HepG2 (cell line): Measurements from ENCODE around the gene ANAPC5. TPM values are rescaled to one million over a fixed set of nuclear protein-coding genes. Genes with fewer than 3 reads are reported as not detected.

Experiments
- ATAC-seq: fragments of 200-7000 bp; cut with Tn5 transposase; 3 replicates; pipeline ENCODE4 v1.9.1; 2020; ENCODE audit warnings: mild to moderate bottlenecking, moderate library complexity
- BruUV-seq: library from RNA; stranded (reverse); fragments of 400-500 nt; replicated peaks from 2 replicates; lab custom pipeline; 2021; lab: Mats Ljungman, UMichigan
- CTCF ChIA-PET: fragments of 300-600 bp; formaldehyde crosslinking; extraction: SDS; loops from one replicate; lab custom pipeline; 2021; ENCODE audit warnings: low total read pairs, inconsistent platforms, low intra/inter-chr PET ratio; lab: Yijun Ruan, JAX
- POLR2A ChIA-PET: fragments of 350-600 bp; sonication (Branson Sonifier 250); formaldehyde crosslinking; loops from one replicate; lab custom pipeline; 2020; ENCODE audit warnings: antibody characterized with exemption, inconsistent platforms; lab: Yijun Ruan, JAX
- DNase-seq: peaks from one replicate; pipeline ENCODE4 v3.0.0-alpha.2; 2015; ENCODE audit warnings: low spot score
- FAIRE-seq: peaks from 3 replicates; lab custom pipeline; 2011; peaks lifted over from hg19 to GRCh38; lab: Jason Lieb, UNC
- H2AFZ ChIP-seq: one replicate; pipeline ENCODE4 v1.6.1; 2011; ENCODE audit warnings: low read length, inconsistent platforms
- H3K27ac ChIP-seq: fragments of 300-600 bp; 3 replicates; pipeline ENCODE4 v1.8.0; 2011; ENCODE audit warnings: mixed run types, mild to moderate bottlenecking, mixed read lengths, low read length, inconsistent platforms; ENCODE audit not compliant: insufficient read depth; ENCODE audit errors: extremely low read length
- H3K27me3 ChIP-seq, 2 experiments: fragments of 200-600 bp in 1 of 2; 2 replicates in 1 of 2; 3 replicates in 1 of 2; pipeline versions ENCODE4 v1.6.0 to v1.8.0; 2011; ENCODE audit warnings: low read length in 2 of 2, mild to moderate bottlenecking in 2 of 2, moderate library complexity in 2 of 2, inconsistent platforms in 1 of 2; ENCODE audit not compliant: insufficient read depth in 2 of 2, control insufficient read depth in 1 of 2
- H3K36me3 ChIP-seq, 2 experiments: fragments of 200-600 bp in 1 of 2; replicated peaks in 1 of 2; 2 replicates in 1 of 2; 3 replicates in 1 of 2; pipeline versions ENCODE4 v1.5.1 to v1.8.0; 2011; ENCODE audit warnings: low read length in 2 of 2, inconsistent platforms in 1 of 2; ENCODE audit not compliant: insufficient read depth in 2 of 2, control insufficient read depth in 1 of 2
- H3K4me1 ChIP-seq: 2 replicates; pipeline ENCODE4 v1.5.1; 2012; ENCODE audit warnings: low read length, inconsistent platforms; ENCODE audit not compliant: insufficient read depth
- H3K4me2 ChIP-seq: 2 replicates; pipeline ENCODE4 v1.6.0; 2011; ENCODE audit warnings: low read depth, low read length, inconsistent platforms
- H3K4me3 ChIP-seq, 3 experiments: fragments of 200-600 bp in 1 of 3; sonication (generic), shearing (Covaris generic) in 1 of 3; replicated peaks in 1 of 3; 2 replicates each; pipeline ENCODE4 v1.5.1; 2011 to 2016; ENCODE audit warnings: low read length in 3 of 3, inconsistent platforms in 2 of 3, low read depth in 2 of 3, mild to moderate bottlenecking in 2 of 3, control low read depth in 1 of 3, mixed read lengths in 1 of 3; ENCODE audit not compliant: insufficient read depth in 1 of 3
- H3K79me2 ChIP-seq: one replicate; pipeline ENCODE4 v1.6.1; 2011; ENCODE audit warnings: low read length, inconsistent platforms; ENCODE audit not compliant: insufficient read depth
- H3K9ac ChIP-seq: 2 replicates; pipeline ENCODE4 v1.6.0; 2011; ENCODE audit warnings: mild to moderate bottlenecking, low read depth, low read length, inconsistent platforms; ENCODE audit not compliant: insufficient read depth
- H3K9me3 ChIP-seq: 2 replicates; pipeline ENCODE4 v1.5.1; 2012; ENCODE audit warnings: mild to moderate bottlenecking, low read length
- H4K20me1 ChIP-seq: 2 replicates; pipeline ENCODE4 v1.6.0; 2011; ENCODE audit warnings: inconsistent platforms, mild to moderate bottlenecking, low read length, moderate library complexity; ENCODE audit not compliant: insufficient read depth
- BCL6 ChIP-seq: IDR thresholded peaks from 2 replicates; pipeline ENCODE4 v1.6.1; 2016; ENCODE audit warnings: missing genetic modification reagents, missing compliant biosample characterization
- SMARCE1 ChIP-seq: fragments of 450-650 bp; IDR thresholded peaks from 2 replicates; pipeline ENCODE4 v1.6.1; 2017; ENCODE audit warnings: borderline replicate concordance
- ZNF317 ChIP-seq: sonication (generic); formaldehyde crosslinking; IDR thresholded peaks from 2 replicates; pipeline ENCODE4 v1.5.0; 2020; ENCODE audit warnings: mild to moderate bottlenecking, missing genetic modification reagents
- ZNF629 ChIP-seq: sonication (generic); formaldehyde crosslinking; conservative IDR thresholded peaks from 2 replicates; pipeline ENCODE4 v1.5.0; 2020; ENCODE audit warnings: missing genetic modification reagents
- ZNF703 ChIP-seq: sonication (generic); formaldehyde crosslinking; IDR thresholded peaks from 2 replicates; pipeline ENCODE4 v1.5.1; 2020; ENCODE audit warnings: missing genetic modification reagents, mild to moderate bottlenecking, moderate library complexity, borderline replicate concordance
- WGBS: methylation state at CpG from one replicate; pipeline ENCODE4 v1.1.6; 2017; ENCODE audit warnings: low lambda C conversion rate; 5-methylcytosine and 5-hydroxymethylcytosine counted together
- in situ Hi-C: cut with HindIII; loops from 2 replicates; pipeline ENCODE4 v1.10.0; 2017; ENCODE audit warnings: low pct_unique_long_range_greater_than_20kb; ENCODE audit not compliant: extremely low pct_ligation_motif_present
- intact Hi-C: fragments of 100-400 bp; cut with micrococcal nuclease; formaldehyde crosslinking; loops from one replicate; pipeline ENCODE4 v1.10.0; 2022; ENCODE audit not compliant: unreplicated experiment
- polyA plus RNA-seq, 8 experiments: library from polyadenylated mRNA; depleted of rRNA in 3 of 8; stranded (reverse) in 7 of 8; unstranded in 1 of 8; fragments of >200 nt; fragmentation: Illumina TruSeq in 4 of 8; extraction: Trizol in 4 of 8; gene quantifications; 2 replicates each; pipeline versions ENCODE4 v1.2.1 to v1.2.3, GENCODE V29; 2011 to 2016; ENCODE audit warnings: low read depth in 4 of 8, missing spikeins in 1 of 8, mixed read lengths in 1 of 8; ENCODE audit not compliant: insufficient read depth in 1 of 8
- total RNA-seq, 5 experiments: library from RNA; depleted of rRNA; stranded (reverse); fragments of >200 nt; fragmentation: Illumina TruSeq; extraction: Trizol; gene quantifications; 2 replicates each; pipeline ENCODE4 v1.2.3, GENCODE V29; 2016; ENCODE audit warnings: low read depth in 1 of 5
- TF ChIP-seq, protein P1 (sequence below), 2 experiments: sonication (generic) in 1 of 2; formaldehyde crosslinking in 1 of 2; IDR thresholded peaks; 2 replicates each; pipeline versions ENCODE4 v1.4.0 to v1.6.1; 2016 to 2020; ENCODE audit warnings: borderline replicate concordance in 1 of 2, low read depth in 1 of 2, mild to moderate bottlenecking in 1 of 2, missing genetic modification reagents in 1 of 2
- TF ChIP-seq, protein P2 (sequence below): sonication (generic); IDR thresholded peaks from 2 replicates; pipeline ENCODE4 v1.6.1; 2016; ENCODE audit warnings: low read depth, borderline replicate concordance

ANAPC5 gene
- total and polyA plus RNA-seq, 2 of the 13 experiments (the other 11 are each of a cell fraction or from before 2014, with no cell fraction given): 146 to 161 TPM

DNA sequence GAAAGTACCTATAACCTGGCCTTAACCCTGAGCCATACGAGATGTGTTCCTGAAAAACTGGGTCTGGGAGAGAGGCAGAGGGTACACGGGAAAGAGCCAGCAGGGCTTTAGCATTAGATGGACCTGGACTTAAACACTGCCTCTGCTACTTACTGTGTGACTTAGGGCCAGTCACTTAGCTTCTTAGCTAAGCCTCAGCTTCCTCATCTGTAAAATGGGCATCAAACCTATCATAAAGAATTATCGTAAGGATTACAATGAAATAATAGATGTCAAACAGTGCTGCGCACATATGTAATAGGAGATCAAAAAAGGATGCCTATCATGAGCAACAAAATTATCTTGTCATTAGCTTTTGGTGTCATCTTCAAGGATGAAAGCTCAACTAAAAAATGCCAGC is 23.6 kb downstream of the ANAPC5 start:
- intact Hi-C loops: no loop called here
- Histone ChIP-seq H3K9me3 (no peaks in the 10 kb centered on the region), H4K20me1 (no peaks in the 10 kb centered on the region), H3K9ac (no peak overlapping the region), H2AFZ (no peak overlapping the region), H3K27me3 (no peaks in the 10 kb centered on the region), H3K79me2 (no peaks in the 10 kb centered on the region), H3K4me2 (no peak overlapping the region), H3K27ac (no peak overlapping the region), H3K4me3 (no peak overlapping the region), H3K36me3 (peaks cover 35 to 84% of the 10 kb centered on the region in 2 experiments), H3K4me1 (no peaks in the 10 kb centered on the region)
- CTCF ChIA-PET: no interaction called here
- POLR2A ChIA-PET: no interaction called here
- WGBS: 96% methylated on average over 4 of the region's 4 CpGs
- TF ChIP-seq ZNF317 (CRISPR knock-in tag) (no peak), SMARCE1 (no peak), ZNF629 (peak; percentile 89)
- BruUV-seq: no TSS peak
- ATAC-seq (no peak), DNase-seq (no peak), FAIRE-seq (no peak)
- in situ Hi-C loops: no loop called here

DNA sequence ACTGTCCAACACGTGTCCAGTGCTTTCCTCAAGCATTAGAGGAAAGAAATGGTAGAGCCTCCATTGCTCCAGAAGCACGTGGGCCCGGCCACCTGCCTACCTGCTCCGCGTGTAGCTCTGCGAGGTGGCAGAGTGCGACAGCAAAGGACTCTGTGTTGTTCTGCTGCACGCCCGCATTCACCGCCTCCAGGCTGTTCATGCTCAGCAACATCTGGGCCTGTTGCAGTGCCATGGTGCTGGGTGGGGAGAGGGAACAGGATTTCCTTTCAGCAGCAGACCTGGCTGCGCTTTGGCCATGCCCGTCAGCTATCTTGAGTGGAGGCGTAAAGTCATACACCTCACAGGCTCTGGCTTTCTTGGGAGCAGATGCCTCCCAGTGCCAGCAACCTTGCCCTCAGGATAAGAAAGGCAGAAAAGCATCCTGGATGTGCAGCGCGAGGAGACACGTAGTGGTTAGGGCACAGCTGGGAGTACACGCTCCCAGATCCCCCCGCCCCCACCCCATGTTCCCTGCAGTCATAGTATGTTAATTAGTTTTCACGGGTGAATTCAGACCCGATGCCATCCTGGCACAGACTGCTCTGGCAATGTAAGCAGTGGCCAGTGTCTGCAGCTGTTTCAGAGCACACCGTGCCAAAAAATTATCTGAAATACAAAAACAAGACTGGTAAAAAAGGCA is 25.1 kb downstream of the ANAPC5 start:
- POLR2A ChIA-PET: no interaction called here
- H3K9me3 ChIP-seq: no peaks in the 10 kb centered on the region
- H3K9ac ChIP-seq: no peak overlapping the region
- no peaks in the 10 kb centered on the region for H3K27me3 ChIP-seq
- no peak overlapping the region for H3K27ac ChIP-seq
- ATAC-seq (no peak), FAIRE-seq (no peak), DNase-seq (no peak)
- in situ Hi-C loops (no loop called here), intact Hi-C loops (no loop called here)
- H3K4me2 ChIP-seq: no peak overlapping the region
- no TSS peak for BruUV-seq
- no peak overlapping the region for H3K4me3 ChIP-seq
- no peaks in the 10 kb centered on the region for H4K20me1 ChIP-seq
- H3K4me1 ChIP-seq: no peaks in the 10 kb centered on the region
- no peaks in the 10 kb centered on the region for H3K79me2 ChIP-seq
- H3K36me3 ChIP-seq: peaks cover 33 to 85% of the 10 kb centered on the region in 2 experiments
- no peak overlapping the region for H2AFZ ChIP-seq
- CTCF ChIA-PET: no interaction called here
- 97% methylated on average over 17 of the region's 21 CpGs for WGBS
- TF ChIP-seq, protein P1, sequence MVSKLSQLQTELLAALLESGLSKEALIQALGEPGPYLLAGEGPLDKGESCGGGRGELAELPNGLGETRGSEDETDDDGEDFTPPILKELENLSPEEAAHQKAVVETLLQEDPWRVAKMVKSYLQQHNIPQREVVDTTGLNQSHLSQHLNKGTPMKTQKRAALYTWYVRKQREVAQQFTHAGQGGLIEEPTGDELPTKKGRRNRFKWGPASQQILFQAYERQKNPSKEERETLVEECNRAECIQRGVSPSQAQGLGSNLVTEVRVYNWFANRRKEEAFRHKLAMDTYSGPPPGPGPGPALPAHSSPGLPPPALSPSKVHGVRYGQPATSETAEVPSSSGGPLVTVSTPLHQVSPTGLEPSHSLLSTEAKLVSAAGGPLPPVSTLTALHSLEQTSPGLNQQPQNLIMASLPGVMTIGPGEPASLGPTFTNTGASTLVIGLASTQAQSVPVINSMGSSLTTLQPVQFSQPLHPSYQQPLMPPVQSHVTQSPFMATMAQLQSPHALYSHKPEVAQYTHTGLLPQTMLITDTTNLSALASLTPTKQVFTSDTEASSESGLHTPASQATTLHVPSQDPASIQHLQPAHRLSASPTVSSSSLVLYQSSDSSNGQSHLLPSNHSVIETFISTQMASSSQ (IDR thresholded peaks at IDR 0.05; ENCODE audit: low read depth): no peak
- TF ChIP-seq, protein P1 (CRISPR knock-in tag; IDR thresholded peaks at IDR 0.05; ENCODE audit: borderline replicate concordance): no peak
- no peak for TF ChIP-seq BCL6 (CRISPR knock-in tag)
- TF ChIP-seq ZNF703: no peak
- TF ChIP-seq, protein P2, sequence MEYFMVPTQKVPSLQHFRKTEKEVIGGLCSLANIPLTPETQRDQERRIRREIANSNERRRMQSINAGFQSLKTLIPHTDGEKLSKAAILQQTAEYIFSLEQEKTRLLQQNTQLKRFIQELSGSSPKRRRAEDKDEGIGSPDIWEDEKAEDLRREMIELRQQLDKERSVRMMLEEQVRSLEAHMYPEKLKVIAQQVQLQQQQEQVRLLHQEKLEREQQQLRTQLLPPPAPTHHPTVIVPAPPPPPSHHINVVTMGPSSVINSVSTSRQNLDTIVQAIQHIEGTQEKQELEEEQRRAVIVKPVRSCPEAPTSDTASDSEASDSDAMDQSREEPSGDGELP: no peak
